ENCODE results near the gene C5.

- no peak for TF ChIP-seq POLR2AphosphoS5 (IDR thresholded peaks at IDR 0.05; ENCODE audit: insufficient read depth in 1 of 2, low read depth in 1 of 2)
- TF ChIP-seq CTCF (IDR thresholded peaks at IDR 0.05) = no peak
Measured at GRCh38 chr9:121067640-121068039, 17.6 kb upstream of the C5 start.

All from vagina (tissue), 2 donors.